Esophagus squamous epithelium (tissue), 5 donors: ENCODE measurements around the gene CXorf58. TPM values are rescaled to one million over a fixed set of nuclear protein-coding genes. Genes with fewer than 3 reads are reported as not detected.
A peak's percentile ranks its signal among the peaks of the same experiment; 100 is the strongest.

Source experiments
- DNase-seq: peaks from one replicate; lab custom pipeline; 2025; lab: John Stamatoyannopoulos, UW
- H3K27ac ChIP-seq, 4 donors: fragments of 200-600 bp; sonication (generic); one replicate each; pipeline ENCODE4 v1.5.1; 2016 to 2019; ENCODE audit warnings: mild to moderate bottlenecking in 1 of 4
- H3K27me3 ChIP-seq, 4 donors: fragments of 200-600 bp; sonication (generic); 1 replicate in 3 of 4; 2 replicates in 1 of 4; pipeline versions ENCODE4 v1.5.1 to v1.6.0; 2017 to 2021; ENCODE audit warnings: antibody characterized with exemption in 1 of 4
- H3K36me3 ChIP-seq, 3 donors: fragments of 200-600 bp; sonication (generic); one replicate each; pipeline ENCODE4 v1.5.1; 2016 to 2019
- H3K4me1 ChIP-seq, 3 donors: fragments of 200-600 bp; sonication (generic); one replicate each; pipeline ENCODE4 v1.5.1; 2017 to 2019
- H3K4me3 ChIP-seq, 4 donors: fragments of 200-600 bp; sonication (generic); 1 replicate in 3 of 4; 2 replicates in 1 of 4; pipeline ENCODE4 v1.5.1; 2016 to 2019; ENCODE audit warnings: mild to moderate bottlenecking in 2 of 4, moderate library complexity in 1 of 4
- H3K9me3 ChIP-seq, 3 donors: fragments of 200-600 bp; sonication (generic); one replicate each; pipeline ENCODE4 v1.5.1; 2016 to 2019
- POLR2A ChIP-seq, 4 donors: fragments of 450-650 bp; IDR thresholded peaks; one replicate each; pipeline ENCODE4 v1.6.1; 2017; ENCODE audit warnings: antibody characterized with exemption in 4 of 4, mild to moderate bottlenecking in 4 of 4, moderate library complexity in 3 of 4
- WGBS, 2 donors: methylation state at CpG; one replicate each; pipeline ENCODE4 v1.1.5; 2018; 5-methylcytosine and 5-hydroxymethylcytosine counted together
- intact Hi-C: fragments of 100-400 bp; cut with DNase I; formaldehyde crosslinking; loops from one replicate; pipeline ENCODE4 v1.15.0; 2022
- total RNA-seq, 4 donors: library from RNA; depleted of rRNA; stranded (reverse); fragments of >200 nt; gene quantifications; one replicate each; pipeline ENCODE4 v1.1.0, GENCODE V29; 2016
- TF ChIP-seq, protein P1 (sequence below), 6 experiments: fragments of 450-650 bp in 4 of 6; fragments of 200-600 bp in 2 of 6; sonication (generic) in 2 of 6; IDR thresholded peaks; one replicate each; pipeline ENCODE4 v1.5.1; 2016 to 2019; ENCODE audit warnings: antibody characterized with exemption in 6 of 6, mild to moderate bottlenecking in 4 of 6, moderate library complexity in 4 of 6
- donor health status: DM: yes; HTN: yes; CAD: no.

The CXorf58 gene
- total RNA-seq, 4 donors from 2014 or later: 0.15 to 0.95 TPM; not detected in 2

DNA sequence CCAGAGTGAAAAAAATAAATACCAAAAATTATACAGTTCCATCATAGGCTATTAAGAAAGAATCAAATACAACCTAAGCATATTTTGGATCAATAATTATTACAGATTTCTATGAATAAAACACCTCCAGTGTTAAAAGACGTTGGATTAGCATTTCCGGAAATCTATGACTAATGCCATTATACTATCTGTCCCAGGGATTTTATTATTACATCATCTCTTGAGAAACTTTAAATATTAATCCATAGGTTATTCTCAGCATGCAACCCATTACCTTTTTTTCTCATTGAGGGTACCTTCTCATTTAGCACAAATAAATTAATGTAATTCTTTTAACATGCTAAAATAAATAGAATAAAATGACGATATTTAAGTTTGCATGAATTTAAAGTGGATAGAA is 44.6 kb downstream of the CXorf58 start:
- TF ChIP-seq POLR2A (IDR thresholded peaks at IDR 0.05): no peak
- TF ChIP-seq, protein P1, sequence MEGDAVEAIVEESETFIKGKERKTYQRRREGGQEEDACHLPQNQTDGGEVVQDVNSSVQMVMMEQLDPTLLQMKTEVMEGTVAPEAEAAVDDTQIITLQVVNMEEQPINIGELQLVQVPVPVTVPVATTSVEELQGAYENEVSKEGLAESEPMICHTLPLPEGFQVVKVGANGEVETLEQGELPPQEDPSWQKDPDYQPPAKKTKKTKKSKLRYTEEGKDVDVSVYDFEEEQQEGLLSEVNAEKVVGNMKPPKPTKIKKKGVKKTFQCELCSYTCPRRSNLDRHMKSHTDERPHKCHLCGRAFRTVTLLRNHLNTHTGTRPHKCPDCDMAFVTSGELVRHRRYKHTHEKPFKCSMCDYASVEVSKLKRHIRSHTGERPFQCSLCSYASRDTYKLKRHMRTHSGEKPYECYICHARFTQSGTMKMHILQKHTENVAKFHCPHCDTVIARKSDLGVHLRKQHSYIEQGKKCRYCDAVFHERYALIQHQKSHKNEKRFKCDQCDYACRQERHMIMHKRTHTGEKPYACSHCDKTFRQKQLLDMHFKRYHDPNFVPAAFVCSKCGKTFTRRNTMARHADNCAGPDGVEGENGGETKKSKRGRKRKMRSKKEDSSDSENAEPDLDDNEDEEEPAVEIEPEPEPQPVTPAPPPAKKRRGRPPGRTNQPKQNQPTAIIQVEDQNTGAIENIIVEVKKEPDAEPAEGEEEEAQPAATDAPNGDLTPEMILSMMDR (IDR thresholded peaks at IDR 0.05): no peak
- H3K36me3 ChIP-seq: no peaks in the 10 kb centered on the region
- no peak overlapping the region for H3K4me3 ChIP-seq
- 36 to 44% methylated on average over 3 of the region's 3 CpGs for WGBS, 2 donors
- H3K9me3 ChIP-seq: no peaks in the 10 kb centered on the region
- no peak for DNase-seq
- no peaks in the 10 kb centered on the region for H3K4me1 ChIP-seq
- H3K27me3 ChIP-seq: no peaks in the 10 kb centered on the region
- peak overlapping the region in 1 of 4 donors; percentile 55 for H3K27ac ChIP-seq
- intact Hi-C loops: no loop called here

DNA sequence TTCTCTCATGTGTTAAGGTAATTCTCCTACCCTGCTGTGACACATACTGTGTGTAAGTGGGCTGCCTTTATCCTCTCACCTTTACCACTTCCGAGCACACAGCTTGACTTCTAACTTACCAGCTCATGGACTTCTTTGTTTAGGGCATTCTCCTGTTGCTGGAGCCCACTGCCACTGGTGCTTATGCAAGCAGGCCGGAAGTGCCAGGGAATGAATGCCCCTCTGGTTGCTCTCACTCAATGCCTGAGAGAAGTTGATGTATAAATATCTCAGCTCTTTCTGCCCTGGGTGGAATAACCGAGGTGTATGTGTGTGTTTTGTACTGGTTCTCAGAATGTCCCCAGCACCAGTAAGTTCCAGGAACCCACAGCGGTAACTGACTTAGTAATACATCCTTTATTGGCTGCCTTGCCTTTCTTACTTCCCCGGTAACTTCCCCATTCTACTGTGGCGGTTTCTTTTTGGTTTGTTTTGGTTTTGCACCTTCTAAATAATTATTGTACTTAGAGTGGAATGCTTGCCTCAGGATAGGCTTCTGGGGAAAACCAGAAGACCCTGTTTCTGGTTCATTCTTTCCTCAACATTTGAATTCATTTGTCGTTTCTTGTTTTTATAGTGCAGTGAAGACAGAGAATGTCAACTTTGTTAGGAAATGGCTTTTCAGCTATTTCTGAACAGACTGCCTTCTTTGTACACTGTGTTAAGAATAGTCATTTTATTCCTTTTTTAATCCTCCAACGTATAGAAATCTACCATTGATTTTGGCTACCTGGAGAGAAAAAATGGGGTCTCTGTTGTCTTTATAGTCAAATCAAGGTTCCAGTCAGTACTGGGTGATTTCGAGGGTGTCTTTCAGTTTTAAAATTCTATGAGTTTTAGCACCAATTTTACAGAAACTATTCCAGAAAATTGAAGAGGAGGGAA is 45.4 kb downstream of the CXorf58 start:
- no peaks in the 10 kb centered on the region for H3K9me3 ChIP-seq
- H3K4me3 ChIP-seq: peak overlapping the region in 1 of 4 donors; percentile 38
- WGBS, 2 donors: 19 to 27% methylated on average over 8 to 9 of the region's 9 CpGs
- peak overlapping the region in 3 of 4 donors; percentile 34 to 55 (median 44) for H3K27ac ChIP-seq
- no peak for DNase-seq
- no peaks in the 10 kb centered on the region for H3K27me3 ChIP-seq
- no peak for TF ChIP-seq POLR2A (IDR thresholded peaks at IDR 0.05)
- TF ChIP-seq, protein P1 (IDR thresholded peaks at IDR 0.05): no peak
- H3K36me3 ChIP-seq: no peaks in the 10 kb centered on the region
- H3K4me1 ChIP-seq: no peaks in the 10 kb centered on the region
- intact Hi-C loops: no loop called here

DNA sequence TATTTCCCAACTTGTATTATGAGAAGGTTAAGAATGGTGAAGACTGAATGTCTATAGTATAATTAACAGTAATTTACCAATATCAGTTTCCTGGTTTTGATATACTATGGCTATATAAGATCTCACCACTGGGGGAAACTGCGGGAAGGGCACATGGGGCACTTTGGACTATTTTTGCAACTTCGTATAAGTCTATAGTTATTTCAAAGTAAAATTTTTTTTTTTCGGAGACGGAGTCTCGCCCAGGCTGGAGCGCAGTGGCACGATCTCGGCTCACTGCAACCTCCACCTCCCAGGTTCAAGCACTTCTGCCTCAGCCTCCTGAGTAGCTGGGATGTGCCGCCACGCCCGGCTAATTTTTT is 46.1 kb downstream of the CXorf58 start:
- Histone ChIP-seq H3K4me3 (no peak overlapping the region), H3K36me3 (no peaks in the 10 kb centered on the region), H3K27ac (peak overlapping the region in 1 of 4 donors; percentile 55), H3K9me3 (no peaks in the 10 kb centered on the region), H3K27me3 (no peaks in the 10 kb centered on the region), H3K4me1 (no peaks in the 10 kb centered on the region)
- TF ChIP-seq POLR2A (IDR thresholded peaks at IDR 0.05): no peak
- TF ChIP-seq, protein P1 (IDR thresholded peaks at IDR 0.05): no peak
- no peak for DNase-seq
- intact Hi-C loops: no loop called here
- WGBS, 2 donors: 91 to 92% methylated on average over 5 to 11 of the region's 11 CpGs

DNA sequence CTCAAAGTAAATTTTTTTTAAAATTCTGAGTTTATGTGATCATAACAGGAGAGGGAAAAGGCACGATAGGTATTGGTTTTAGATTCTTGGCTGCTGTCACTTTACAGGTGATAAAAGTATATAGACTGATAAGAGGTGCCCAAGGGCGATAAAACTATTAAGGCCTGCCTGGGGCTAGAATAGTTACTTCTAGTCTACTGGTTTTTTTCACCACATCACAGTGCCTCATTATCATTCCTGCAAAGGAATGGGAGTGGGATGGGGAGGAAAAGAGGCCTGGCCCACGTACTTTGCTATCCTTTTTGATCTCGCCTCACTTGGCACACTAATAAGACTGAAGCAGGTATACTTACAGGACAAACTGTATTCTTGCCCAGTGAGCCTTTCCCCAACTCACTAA is 46.6 kb downstream of the CXorf58 start:
- Histone ChIP-seq H3K27me3 (no peaks in the 10 kb centered on the region), H3K4me1 (no peaks in the 10 kb centered on the region), H3K9me3 (no peaks in the 10 kb centered on the region), H3K27ac (no peak overlapping the region), H3K36me3 (no peaks in the 10 kb centered on the region), H3K4me3 (no peak overlapping the region)
- WGBS, 2 donors: 73 to 81% methylated on average over 4 of the region's 4 CpGs
- TF ChIP-seq, protein P1 (IDR thresholded peaks at IDR 0.05): no peak
- TF ChIP-seq POLR2A (IDR thresholded peaks at IDR 0.05): no peak
- intact Hi-C loops: no loop called here
- DNase-seq: no peak

DNA sequence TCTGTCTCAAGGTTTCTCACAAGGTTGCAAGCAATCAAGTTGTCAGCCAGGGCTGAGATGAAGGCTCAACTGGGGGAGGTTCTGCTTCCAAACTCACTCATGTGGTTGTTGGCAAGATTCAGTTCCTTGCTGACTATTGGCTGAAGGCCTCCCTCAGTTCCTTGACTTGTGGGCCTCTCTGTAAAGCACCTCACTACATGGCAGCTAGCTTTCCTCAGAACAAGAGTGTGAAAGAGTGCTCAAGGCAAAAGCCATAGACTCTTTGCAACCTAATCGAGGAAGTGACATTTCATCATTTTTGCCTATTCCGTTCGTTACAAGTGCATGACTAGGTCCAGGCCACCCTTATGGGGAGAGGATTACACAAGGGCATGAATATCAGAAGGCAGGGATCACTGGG is 52.0 kb downstream of the CXorf58 start:
- H3K9me3 ChIP-seq: no peaks in the 10 kb centered on the region
- WGBS, 2 donors: 73 to 87% methylated on average over 3 of the region's 3 CpGs
- no peaks in the 10 kb centered on the region for H3K4me1 ChIP-seq
- no peak overlapping the region for H3K4me3 ChIP-seq
- H3K36me3 ChIP-seq: no peaks in the 10 kb centered on the region
- H3K27me3 ChIP-seq: no peaks in the 10 kb centered on the region
- TF ChIP-seq POLR2A (IDR thresholded peaks at IDR 0.05): no peak
- TF ChIP-seq, protein P1 (IDR thresholded peaks at IDR 0.05): no peak
- H3K27ac ChIP-seq: no peak overlapping the region
- no peak for DNase-seq
- intact Hi-C loops: no loop called here
